IPS-18c (cell line): ENCODE results near the gene COL4A2.
"Not testable (repeated sequence)": the region's sequence is repeated elsewhere in the genome, so short reads cannot be mapped to it uniquely, and the experiment has no call there.

ENCODE experiments used
- H3K4me3 ChIP-seq: 2 replicates; pipeline ENCODE4 v1.7.0; 2013; ENCODE audit warnings: low read depth, mild to moderate bottlenecking, low read length, moderate library complexity; ENCODE audit not compliant: insufficient read depth
- H3K9me3 ChIP-seq: one replicate; pipeline ENCODE4 v1.6.1; 2013; ENCODE audit warnings: mild to moderate bottlenecking, low read length, moderate library complexity; ENCODE audit not compliant: control insufficient read depth, insufficient read depth

Gene COL4A2

GRCh38 chr13:110449219-110450015, 142.3 kb downstream of the COL4A2 start:
- no peaks in the 10 kb centered on the region for H3K9me3 ChIP-seq

GRCh38 chr13:110450016-110450900, 143.2 kb downstream of the COL4A2 start:
- Histone ChIP-seq H3K9me3 (no peaks in the 10 kb centered on the region), H3K4me3 (no peak overlapping the region)

More at GRCh38 chr13:110449219-110450015, 142.3 kb downstream of the COL4A2 start:
- no peak overlapping the region for H3K4me3 ChIP-seq

GRCh38 chr13:110450941-110451730, 144.1 kb downstream of the COL4A2 start:
- Histone ChIP-seq H3K4me3 (no peak overlapping the region), H3K9me3 (no peaks in the 10 kb centered on the region)

- not testable (repeated sequence) for H3K9me3 ChIP-seq, H3K4me3 ChIP-seq
Measured at GRCh38 chr13:110453091-110453490, 146.0 kb downstream of the COL4A2 start.

GRCh38 chr13:110453797-110454196, 146.7 kb downstream of the COL4A2 start:
- Histone ChIP-seq H3K4me3 (no peak overlapping the region), H3K9me3 (no peaks in the 10 kb centered on the region)

GRCh38 chr13:110454227-110454859, 147.3 kb downstream of the COL4A2 start:
- no peak overlapping the region for H3K4me3 ChIP-seq
- H3K9me3 ChIP-seq = no peaks in the 10 kb centered on the region

- Histone ChIP-seq H3K4me3 (no peak overlapping the region), H3K9me3 (no peaks in the 10 kb centered on the region)
Measured at GRCh38 chr13:110454956-110455355, 147.9 kb downstream of the COL4A2 start.

GRCh38 chr13:110455444-110455843, 148.4 kb downstream of the COL4A2 start:
- H3K9me3 ChIP-seq = no peaks in the 10 kb centered on the region
- H3K4me3 ChIP-seq = no peak overlapping the region

- Histone ChIP-seq H3K4me3 (no peak overlapping the region), H3K9me3 (no peaks in the 10 kb centered on the region)
Measured at GRCh38 chr13:110455941-110456340, 148.9 kb downstream of the COL4A2 start.

- Histone ChIP-seq H3K4me3 (no peak overlapping the region), H3K9me3 (no peaks in the 10 kb centered on the region)
Measured at GRCh38 chr13:110456550-110456949, 149.5 kb downstream of the COL4A2 start.

GRCh38 chr13:110457361-110457760, 150.3 kb downstream of the COL4A2 start:
- H3K4me3 ChIP-seq = no peak overlapping the region
- no peaks in the 10 kb centered on the region for H3K9me3 ChIP-seq

- Histone ChIP-seq H3K4me3 (no peak overlapping the region), H3K9me3 (no peaks in the 10 kb centered on the region)
Measured at GRCh38 chr13:110458017-110458416, 150.9 kb downstream of the COL4A2 start.

- Histone ChIP-seq H3K4me3 (no peak overlapping the region), H3K9me3 (no peaks in the 10 kb centered on the region)
Measured at GRCh38 chr13:110458594-110459365, 151.7 kb downstream of the COL4A2 start.

GRCh38 chr13:110462091-110462490, 155.0 kb downstream of the COL4A2 start:
- Histone ChIP-seq H3K4me3 (no peak overlapping the region), H3K9me3 (no peaks in the 10 kb centered on the region)

GRCh38 chr13:110463156-110463555, 156.1 kb downstream of the COL4A2 start:
- no peak overlapping the region for H3K4me3 ChIP-seq
- H3K9me3 ChIP-seq = no peaks in the 10 kb centered on the region

- no peak overlapping the region for H3K4me3 ChIP-seq
Measured at GRCh38 chr13:110463871-110464510, 156.9 kb downstream of the COL4A2 start.

More at GRCh38 chr13:110463871-110464510, 156.9 kb downstream of the COL4A2 start:
- no peaks in the 10 kb centered on the region for H3K9me3 ChIP-seq
